HEK293 (cell line): Measurements from ENCODE around the gene ANKUB1.

ENCODE experiments used
- SP7 ChIP-seq: fragments of 450-650 bp; formaldehyde crosslinking; IDR thresholded peaks from 2 replicates; pipeline ENCODE4 v1.5.1; 2016; ENCODE audit warnings: missing biosample characterization, missing genetic modification characterization
- WT1 ChIP-seq: fragments of 450-650 bp; formaldehyde crosslinking; IDR thresholded peaks from 2 replicates; pipeline ENCODE4 v1.5.1; 2016; ENCODE audit warnings: missing biosample characterization, missing genetic modification characterization
- ZFP41 ChIP-seq: fragments of 450-650 bp; formaldehyde crosslinking; IDR thresholded peaks from 2 replicates; pipeline ENCODE4 v1.5.1; 2016; ENCODE audit warnings: missing biosample characterization, missing genetic modification characterization, borderline replicate concordance
- ZNF133 ChIP-seq: fragments of 450-650 bp; formaldehyde crosslinking; IDR thresholded peaks from 2 replicates; pipeline ENCODE4 v1.5.1; 2016; ENCODE audit warnings: missing biosample characterization, missing genetic modification characterization
- ZNF175 ChIP-seq: fragments of 450-650 bp; formaldehyde crosslinking; IDR thresholded peaks from 2 replicates; pipeline ENCODE4 v1.5.1; 2016; ENCODE audit warnings: missing biosample characterization, missing genetic modification characterization
- ZNF24 ChIP-seq: fragments of 450-650 bp; formaldehyde crosslinking; IDR thresholded peaks from 2 replicates; pipeline ENCODE4 v1.5.1; 2016; ENCODE audit warnings: missing biosample characterization, missing genetic modification characterization
- ZNF354C ChIP-seq: fragments of 450-650 bp; formaldehyde crosslinking; IDR thresholded peaks from 2 replicates; pipeline ENCODE4 v1.5.1; 2016; ENCODE audit warnings: missing biosample characterization, missing genetic modification characterization, low read depth, borderline replicate concordance
- ZNF423 ChIP-seq: fragments of 450-650 bp; formaldehyde crosslinking; IDR thresholded peaks from 2 replicates; pipeline ENCODE4 v1.5.1; 2016; ENCODE audit warnings: missing biosample characterization, missing genetic modification characterization
- ZNF707 ChIP-seq: fragments of 450-650 bp; formaldehyde crosslinking; IDR thresholded peaks from 2 replicates; pipeline ENCODE4 v1.5.1; 2016; ENCODE audit warnings: missing biosample characterization, missing genetic modification characterization
- TF ChIP-seq, protein P1 (sequence below): fragments of 450-650 bp; formaldehyde crosslinking; optimal IDR thresholded peaks from 2 replicates; pipeline ENCODE3; 2016; ENCODE audit warnings: missing biosample characterization, mild to moderate bottlenecking, missing genetic modification characterization
- TF ChIP-seq, protein P2 (sequence below): fragments of 450-650 bp; formaldehyde crosslinking; IDR thresholded peaks from 2 replicates; pipeline ENCODE4 v1.5.1; 2016; ENCODE audit warnings: missing biosample characterization, missing genetic modification characterization
- TF ChIP-seq, protein P3 (sequence below): fragments of 450-650 bp; formaldehyde crosslinking; IDR thresholded peaks from 2 replicates; pipeline ENCODE4 v1.5.1; 2016; ENCODE audit warnings: missing biosample characterization, missing genetic modification characterization
- TF ChIP-seq, protein P4 (sequence below): fragments of 450-650 bp; formaldehyde crosslinking; IDR thresholded peaks from 2 replicates; pipeline ENCODE4 v1.5.1; 2016; ENCODE audit warnings: missing biosample characterization, missing genetic modification characterization
- TF ChIP-seq, protein P5 (sequence below): fragments of 450-650 bp; formaldehyde crosslinking; IDR thresholded peaks from 2 replicates; pipeline ENCODE4 v1.5.1; 2016; ENCODE audit warnings: missing biosample characterization, missing genetic modification characterization

DNA sequence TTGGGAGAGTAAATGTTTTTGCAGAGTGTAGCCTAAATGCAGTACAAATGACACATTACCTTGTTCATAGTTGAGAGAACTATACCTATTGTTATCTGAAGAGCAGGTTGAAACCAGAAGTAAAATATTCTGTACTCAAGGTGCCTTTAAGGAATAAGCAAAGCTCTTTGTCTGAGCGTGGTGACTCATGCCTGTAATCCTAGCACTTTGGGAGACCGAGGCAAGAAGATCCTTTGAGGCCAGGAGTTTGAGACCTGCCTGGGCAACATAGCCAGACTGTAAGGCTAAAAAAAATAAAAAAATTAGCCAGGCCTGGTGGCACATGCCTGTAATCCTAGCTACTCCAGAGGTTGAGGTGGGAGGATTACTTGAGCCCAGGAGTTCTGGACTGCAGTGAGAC lies 18.5 kb upstream of the ANKUB1 start:
- TF ChIP-seq, protein P1, sequence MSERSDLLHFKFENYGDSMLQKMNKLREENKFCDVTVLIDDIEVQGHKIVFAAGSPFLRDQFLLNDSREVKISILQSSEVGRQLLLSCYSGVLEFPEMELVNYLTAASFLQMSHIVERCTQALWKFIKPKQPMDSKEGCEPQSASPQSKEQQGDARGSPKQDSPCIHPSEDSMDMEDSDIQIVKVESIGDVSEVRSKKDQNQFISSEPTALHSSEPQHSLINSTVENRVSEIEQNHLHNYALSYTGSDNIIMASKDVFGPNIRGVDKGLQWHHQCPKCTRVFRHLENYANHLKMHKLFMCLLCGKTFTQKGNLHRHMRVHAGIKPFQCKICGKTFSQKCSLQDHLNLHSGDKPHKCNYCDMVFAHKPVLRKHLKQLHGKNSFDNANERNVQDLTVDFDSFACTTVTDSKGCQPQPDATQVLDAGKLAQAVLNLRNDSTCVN (tag by site-specific recombination), result no peak
- TF ChIP-seq, protein P2, sequence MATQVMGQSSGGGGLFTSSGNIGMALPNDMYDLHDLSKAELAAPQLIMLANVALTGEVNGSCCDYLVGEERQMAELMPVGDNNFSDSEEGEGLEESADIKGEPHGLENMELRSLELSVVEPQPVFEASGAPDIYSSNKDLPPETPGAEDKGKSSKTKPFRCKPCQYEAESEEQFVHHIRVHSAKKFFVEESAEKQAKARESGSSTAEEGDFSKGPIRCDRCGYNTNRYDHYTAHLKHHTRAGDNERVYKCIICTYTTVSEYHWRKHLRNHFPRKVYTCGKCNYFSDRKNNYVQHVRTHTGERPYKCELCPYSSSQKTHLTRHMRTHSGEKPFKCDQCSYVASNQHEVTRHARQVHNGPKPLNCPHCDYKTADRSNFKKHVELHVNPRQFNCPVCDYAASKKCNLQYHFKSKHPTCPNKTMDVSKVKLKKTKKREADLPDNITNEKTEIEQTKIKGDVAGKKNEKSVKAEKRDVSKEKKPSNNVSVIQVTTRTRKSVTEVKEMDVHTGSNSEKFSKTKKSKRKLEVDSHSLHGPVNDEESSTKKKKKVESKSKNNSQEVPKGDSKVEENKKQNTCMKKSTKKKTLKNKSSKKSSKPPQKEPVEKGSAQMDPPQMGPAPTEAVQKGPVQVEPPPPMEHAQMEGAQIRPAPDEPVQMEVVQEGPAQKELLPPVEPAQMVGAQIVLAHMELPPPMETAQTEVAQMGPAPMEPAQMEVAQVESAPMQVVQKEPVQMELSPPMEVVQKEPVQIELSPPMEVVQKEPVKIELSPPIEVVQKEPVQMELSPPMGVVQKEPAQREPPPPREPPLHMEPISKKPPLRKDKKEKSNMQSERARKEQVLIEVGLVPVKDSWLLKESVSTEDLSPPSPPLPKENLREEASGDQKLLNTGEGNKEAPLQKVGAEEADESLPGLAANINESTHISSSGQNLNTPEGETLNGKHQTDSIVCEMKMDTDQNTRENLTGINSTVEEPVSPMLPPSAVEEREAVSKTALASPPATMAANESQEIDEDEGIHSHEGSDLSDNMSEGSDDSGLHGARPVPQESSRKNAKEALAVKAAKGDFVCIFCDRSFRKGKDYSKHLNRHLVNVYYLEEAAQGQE, result no peak
- TF ChIP-seq ZNF707 (tag by site-specific recombination), result no peak
- TF ChIP-seq SP7 (tag by site-specific recombination), result no peak
- no peak for TF ChIP-seq ZNF133 (tag by site-specific recombination)
- TF ChIP-seq WT1 (tag by site-specific recombination), result no peak
- TF ChIP-seq, protein P3, sequence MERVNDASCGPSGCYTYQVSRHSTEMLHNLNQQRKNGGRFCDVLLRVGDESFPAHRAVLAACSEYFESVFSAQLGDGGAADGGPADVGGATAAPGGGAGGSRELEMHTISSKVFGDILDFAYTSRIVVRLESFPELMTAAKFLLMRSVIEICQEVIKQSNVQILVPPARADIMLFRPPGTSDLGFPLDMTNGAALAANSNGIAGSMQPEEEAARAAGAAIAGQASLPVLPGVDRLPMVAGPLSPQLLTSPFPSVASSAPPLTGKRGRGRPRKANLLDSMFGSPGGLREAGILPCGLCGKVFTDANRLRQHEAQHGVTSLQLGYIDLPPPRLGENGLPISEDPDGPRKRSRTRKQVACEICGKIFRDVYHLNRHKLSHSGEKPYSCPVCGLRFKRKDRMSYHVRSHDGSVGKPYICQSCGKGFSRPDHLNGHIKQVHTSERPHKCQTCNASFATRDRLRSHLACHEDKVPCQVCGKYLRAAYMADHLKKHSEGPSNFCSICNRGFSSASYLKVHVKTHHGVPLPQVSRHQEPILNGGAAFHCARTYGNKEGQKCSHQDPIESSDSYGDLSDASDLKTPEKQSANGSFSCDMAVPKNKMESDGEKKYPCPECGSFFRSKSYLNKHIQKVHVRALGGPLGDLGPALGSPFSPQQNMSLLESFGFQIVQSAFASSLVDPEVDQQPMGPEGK (tag by site-specific recombination), result no peak
- TF ChIP-seq ZNF423 (tag by site-specific recombination), result no peak
- no peak for TF ChIP-seq ZNF24 (tag by site-specific recombination)
- TF ChIP-seq, protein P4, sequence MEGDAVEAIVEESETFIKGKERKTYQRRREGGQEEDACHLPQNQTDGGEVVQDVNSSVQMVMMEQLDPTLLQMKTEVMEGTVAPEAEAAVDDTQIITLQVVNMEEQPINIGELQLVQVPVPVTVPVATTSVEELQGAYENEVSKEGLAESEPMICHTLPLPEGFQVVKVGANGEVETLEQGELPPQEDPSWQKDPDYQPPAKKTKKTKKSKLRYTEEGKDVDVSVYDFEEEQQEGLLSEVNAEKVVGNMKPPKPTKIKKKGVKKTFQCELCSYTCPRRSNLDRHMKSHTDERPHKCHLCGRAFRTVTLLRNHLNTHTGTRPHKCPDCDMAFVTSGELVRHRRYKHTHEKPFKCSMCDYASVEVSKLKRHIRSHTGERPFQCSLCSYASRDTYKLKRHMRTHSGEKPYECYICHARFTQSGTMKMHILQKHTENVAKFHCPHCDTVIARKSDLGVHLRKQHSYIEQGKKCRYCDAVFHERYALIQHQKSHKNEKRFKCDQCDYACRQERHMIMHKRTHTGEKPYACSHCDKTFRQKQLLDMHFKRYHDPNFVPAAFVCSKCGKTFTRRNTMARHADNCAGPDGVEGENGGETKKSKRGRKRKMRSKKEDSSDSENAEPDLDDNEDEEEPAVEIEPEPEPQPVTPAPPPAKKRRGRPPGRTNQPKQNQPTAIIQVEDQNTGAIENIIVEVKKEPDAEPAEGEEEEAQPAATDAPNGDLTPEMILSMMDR, result no peak
- no peak for TF ChIP-seq ZNF354C (tag by site-specific recombination)
- TF ChIP-seq ZNF175 (tag by site-specific recombination), result no peak
- TF ChIP-seq, protein P5, sequence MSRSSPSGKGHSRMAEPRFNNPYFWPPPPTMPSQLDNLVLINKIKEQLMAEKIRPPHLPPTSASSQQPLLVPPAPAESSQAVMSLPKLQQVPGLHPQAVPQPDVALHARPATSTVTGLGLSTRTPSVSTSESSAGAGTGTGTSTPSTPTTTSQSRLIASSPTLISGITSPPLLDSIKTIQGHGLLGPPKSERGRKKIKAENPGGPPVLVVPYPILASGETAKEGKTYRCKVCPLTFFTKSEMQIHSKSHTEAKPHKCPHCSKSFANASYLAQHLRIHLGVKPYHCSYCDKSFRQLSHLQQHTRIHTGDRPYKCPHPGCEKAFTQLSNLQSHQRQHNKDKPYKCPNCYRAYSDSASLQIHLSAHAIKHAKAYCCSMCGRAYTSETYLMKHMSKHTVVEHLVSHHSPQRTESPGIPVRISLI (tag by site-specific recombination), result no peak
- TF ChIP-seq ZFP41, result no peak
